Subcutaneous abdominal adipose tissue (tissue), 5 donors: ENCODE measurements around the gene SCN3A.

Source experiments
- H3K27ac ChIP-seq: one replicate; pipeline ENCODE4 v1.7.0; 2013; ENCODE audit warnings: low read depth, mild to moderate bottlenecking, inconsistent platforms, low read length, moderate library complexity
- H3K27me3 ChIP-seq, 5 donors: one replicate each; pipeline ENCODE4 v1.7.0; 2013; ENCODE audit warnings: low read length in 5 of 5, inconsistent platforms in 1 of 5; ENCODE audit not compliant: control insufficient read depth in 5 of 5, insufficient read depth in 4 of 5
- H3K36me3 ChIP-seq, 5 donors: one replicate each; pipeline ENCODE4 v1.7.0; 2013; ENCODE audit warnings: low read length in 5 of 5; ENCODE audit not compliant: control insufficient read depth in 5 of 5, insufficient read depth in 5 of 5
- H3K4me1 ChIP-seq, 5 donors: one replicate each; pipeline ENCODE4 v1.7.0; 2013; ENCODE audit warnings: low read length in 5 of 5, mild to moderate bottlenecking in 3 of 5, moderate library complexity in 1 of 5; ENCODE audit not compliant: control insufficient read depth in 5 of 5, insufficient read depth in 5 of 5
- H3K4me3 ChIP-seq, 5 donors: one replicate each; pipeline ENCODE4 v1.7.0; 2013; ENCODE audit warnings: low read length in 5 of 5, low read depth in 1 of 5
- H3K9ac ChIP-seq, 5 donors: one replicate each; pipeline ENCODE4 v1.7.0; 2013; ENCODE audit warnings: low read length in 5 of 5, mild to moderate bottlenecking in 4 of 5, moderate library complexity in 3 of 5
- H3K9me3 ChIP-seq, 5 donors: one replicate each; pipeline ENCODE4 v1.7.0; 2013; ENCODE audit warnings: low read length in 5 of 5; ENCODE audit not compliant: control insufficient read depth in 5 of 5
- donor health status: healthy.
- donor health status: healthy.
- donor health status: healthy.
- donor health status: healthy.
- donor health status: healthy.

SCN3A gene

GRCh38 chr2:165192729-165193128 is 11.1 kb downstream of the SCN3A start:
- Histone ChIP-seq H3K27ac (no peak overlapping the region), H3K4me1 (no peaks in the 10 kb centered on the region), H3K27me3 (no peaks in the 10 kb centered on the region), H3K9me3 (no peaks in the 10 kb centered on the region), H3K36me3 (no peaks in the 10 kb centered on the region), H3K4me3 (no peak overlapping the region), H3K9ac (no peak overlapping the region)

DNA sequence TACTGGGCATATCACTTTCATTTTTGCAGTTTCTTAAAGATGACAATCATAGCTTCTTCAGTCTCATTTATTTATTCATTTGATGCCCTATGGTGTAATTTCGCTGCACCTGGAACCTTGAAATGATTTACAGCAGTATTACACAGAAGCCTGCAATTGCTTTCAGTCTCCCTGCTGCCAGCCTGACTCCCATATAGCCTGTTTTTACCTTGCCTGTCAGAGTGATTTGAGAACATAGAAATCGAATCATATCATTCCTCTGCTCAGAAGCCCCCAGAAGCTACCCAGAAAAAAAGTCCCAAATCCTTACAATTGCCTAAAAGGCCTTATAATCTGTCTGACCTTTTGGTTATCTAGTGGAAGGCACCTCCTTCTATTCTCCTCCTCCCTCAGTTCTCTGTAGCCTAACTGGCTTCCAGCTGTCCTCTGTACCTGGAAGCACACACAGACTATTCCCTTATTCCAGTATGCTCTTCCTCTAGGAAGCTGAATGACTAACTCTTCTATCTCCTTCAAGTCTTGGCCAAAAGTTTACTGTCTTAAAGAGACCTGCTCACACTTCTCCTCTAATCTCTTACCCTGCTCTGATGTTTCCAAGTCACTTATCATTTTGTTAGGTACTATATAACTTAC is 12.6 kb downstream of the SCN3A start:
- Histone ChIP-seq H3K4me1 (no peaks in the 10 kb centered on the region), H3K9me3 (no peaks in the 10 kb centered on the region), H3K36me3 (no peaks in the 10 kb centered on the region), H3K9ac (no peak overlapping the region), H3K27me3 (no peaks in the 10 kb centered on the region), H3K4me3 (no peak overlapping the region), H3K27ac (no peak overlapping the region)

DNA sequence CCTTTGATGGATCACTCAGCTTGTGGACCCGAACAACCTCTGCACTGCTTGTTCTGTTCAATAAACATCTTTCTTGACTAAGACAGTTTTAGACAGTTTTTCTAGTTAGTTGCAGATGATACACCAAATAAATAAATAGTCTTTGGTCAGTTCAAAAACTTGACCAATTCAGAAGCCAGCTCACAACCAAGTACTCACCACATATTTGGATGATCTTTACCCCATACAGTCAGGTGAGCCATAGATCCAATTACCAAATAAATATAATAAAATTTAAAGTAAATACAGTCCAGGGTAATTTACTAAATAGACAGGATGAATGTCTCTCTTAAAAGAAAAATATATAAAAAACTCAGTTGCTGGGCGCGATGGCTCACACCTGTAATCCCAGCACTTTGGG is 18.2 kb downstream of the SCN3A start:
- no peak overlapping the region for H3K27ac ChIP-seq
- no peaks in the 10 kb centered on the region for H3K27me3 ChIP-seq
- no peak overlapping the region for H3K9ac ChIP-seq
- no peak overlapping the region for H3K4me3 ChIP-seq
- H3K4me1 ChIP-seq = no peaks in the 10 kb centered on the region
- H3K9me3 ChIP-seq = no peaks in the 10 kb centered on the region
- no peaks in the 10 kb centered on the region for H3K36me3 ChIP-seq

DNA sequence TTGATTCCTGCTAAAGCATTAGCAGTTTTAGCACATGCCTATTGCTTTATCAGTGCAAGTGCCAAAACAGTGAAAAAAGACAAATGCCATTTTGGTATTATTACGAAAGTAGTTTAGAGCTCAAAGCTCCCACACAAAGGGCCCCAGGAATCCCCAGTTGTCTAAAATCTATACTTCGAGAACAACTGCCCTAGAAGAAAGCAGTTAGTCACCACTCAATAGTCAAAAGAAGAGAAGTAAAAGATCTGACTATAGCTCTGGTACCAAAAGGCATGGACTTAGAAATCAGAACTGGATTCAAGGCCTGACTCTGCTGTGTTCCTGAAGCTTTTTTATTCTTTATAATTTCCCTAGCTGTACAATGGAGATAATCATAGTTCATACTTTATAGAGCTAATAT is 21.8 kb downstream of the SCN3A start:
- no peaks in the 10 kb centered on the region for H3K4me1 ChIP-seq

DNA sequence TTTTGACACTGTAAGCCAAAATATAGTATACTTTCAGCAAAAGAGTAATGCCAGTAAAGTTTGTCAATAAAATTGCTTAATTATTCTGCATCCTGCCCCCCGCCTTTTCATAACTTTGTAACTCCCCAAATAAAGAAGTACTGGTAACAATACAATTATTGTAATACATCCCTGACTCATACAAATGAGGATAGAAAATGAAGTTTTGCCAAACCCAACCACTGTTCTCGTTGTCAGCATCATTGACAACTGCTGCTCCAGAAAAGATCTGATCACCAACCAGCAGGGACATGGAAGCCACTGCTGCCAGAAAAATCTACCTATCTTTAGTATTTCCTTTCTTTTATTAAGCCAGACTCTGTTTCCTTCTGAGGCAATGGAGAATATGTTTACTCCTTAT is 27.1 kb downstream of the SCN3A start:
- Histone ChIP-seq H3K4me3 (no peak overlapping the region), H3K4me1 (no peaks in the 10 kb centered on the region), H3K9ac (no peak overlapping the region), H3K36me3 (no peaks in the 10 kb centered on the region), H3K27ac (no peak overlapping the region), H3K9me3 (no peaks in the 10 kb centered on the region), H3K27me3 (no peaks in the 10 kb centered on the region)

More for the DNA sequence above, 21.8 kb downstream of the SCN3A start:
- Histone ChIP-seq H3K36me3 (no peaks in the 10 kb centered on the region), H3K9ac (no peak overlapping the region), H3K27ac (no peak overlapping the region), H3K9me3 (no peaks in the 10 kb centered on the region), H3K4me3 (no peak overlapping the region), H3K27me3 (no peaks in the 10 kb centered on the region)

GRCh38 chr2:165173215-165173614 is 30.6 kb downstream of the SCN3A start:
- H3K4me3 ChIP-seq = no peak overlapping the region
- no peaks in the 10 kb centered on the region for H3K9me3 ChIP-seq
- H3K9ac ChIP-seq = no peak overlapping the region
- no peak overlapping the region for H3K27ac ChIP-seq
- H3K4me1 ChIP-seq = no peaks in the 10 kb centered on the region
- no peaks in the 10 kb centered on the region for H3K36me3 ChIP-seq
- H3K27me3 ChIP-seq = no peaks in the 10 kb centered on the region

DNA sequence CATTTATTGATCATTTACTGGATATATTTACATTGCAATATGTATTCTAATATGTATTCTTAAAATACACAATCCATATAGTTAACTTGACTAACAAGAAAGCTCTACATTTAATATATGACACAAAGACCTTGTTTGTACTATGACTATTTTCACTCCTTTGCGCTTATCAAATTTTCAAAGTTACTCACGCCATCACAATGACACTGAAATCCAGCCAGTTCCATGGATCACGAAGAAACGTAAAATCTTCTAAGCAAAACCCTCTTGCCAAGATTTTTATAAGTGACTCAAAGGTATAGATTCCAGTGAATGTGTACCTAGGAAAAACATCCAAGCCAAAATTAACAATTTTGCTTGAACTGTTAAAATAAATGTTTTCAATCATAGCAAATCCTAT is 39.6 kb downstream of the SCN3A start:
- H3K4me3 ChIP-seq = no peak overlapping the region
- H3K27me3 ChIP-seq = no peaks in the 10 kb centered on the region
- no peak overlapping the region for H3K27ac ChIP-seq
- no peaks in the 10 kb centered on the region for H3K4me1 ChIP-seq
- H3K9me3 ChIP-seq = no peaks in the 10 kb centered on the region
- no peak overlapping the region for H3K9ac ChIP-seq
- H3K36me3 ChIP-seq = no peaks in the 10 kb centered on the region

- Histone ChIP-seq H3K4me1 (no peaks in the 10 kb centered on the region), H3K9me3 (no peaks in the 10 kb centered on the region), H3K27ac (no peak overlapping the region), H3K36me3 (peaks cover 0 to 3% (median 0%) of the 10 kb centered on the region in 5 donors), H3K9ac (no peak overlapping the region), H3K27me3 (no peaks in the 10 kb centered on the region), H3K4me3 (no peak overlapping the region)
Observed at GRCh38 chr2:165163761-165164160, 40.1 kb downstream of the SCN3A start.

- no peaks in the 10 kb centered on the region for H3K27me3 ChIP-seq
- H3K9ac ChIP-seq = no peak overlapping the region
- no peak overlapping the region for H3K27ac ChIP-seq
- H3K4me3 ChIP-seq = no peak overlapping the region
- peaks cover 0 to 4% (median 0%) of the 10 kb centered on the region in 5 donors for H3K9me3 ChIP-seq
- H3K4me1 ChIP-seq = no peaks in the 10 kb centered on the region
- peaks cover 0 to 3% (median 0%) of the 10 kb centered on the region in 5 donors for H3K36me3 ChIP-seq
Observed at GRCh38 chr2:165162466-165162865, 41.4 kb downstream of the SCN3A start.

GRCh38 chr2:165161510-165161909 is 42.3 kb downstream of the SCN3A start:
- H3K4me3 ChIP-seq = no peak overlapping the region
- no peaks in the 10 kb centered on the region for H3K27me3 ChIP-seq
- peaks cover 0 to 4% (median 0%) of the 10 kb centered on the region in 5 donors for H3K9me3 ChIP-seq
- H3K36me3 ChIP-seq = peaks cover 0 to 3% (median 0%) of the 10 kb centered on the region in 5 donors
- H3K4me1 ChIP-seq = no peaks in the 10 kb centered on the region
- H3K9ac ChIP-seq = no peak overlapping the region
- H3K27ac ChIP-seq = no peak overlapping the region
